Uterus (tissue), 2 donors: ENCODE results near the gene GSTM4.

Experiments
- CTCF ChIP-seq, 4 experiments: fragments of 200-600 bp in 2 of 4; fragments of 450-650 bp in 2 of 4; sonication (generic) in 2 of 4; IDR thresholded peaks; one replicate each; pipeline ENCODE4 v1.5.1; 2016 to 2019; ENCODE audit warnings: antibody characterized with exemption in 4 of 4, mild to moderate bottlenecking in 2 of 4, moderate library complexity in 1 of 4
- POLR2A ChIP-seq, 2 donors: fragments of 450-650 bp; IDR thresholded peaks; one replicate each; pipeline ENCODE4 v1.6.1; 2016; ENCODE audit warnings: antibody characterized with exemption in 2 of 2, mild to moderate bottlenecking in 1 of 2, moderate library complexity in 1 of 2

GRCh38 chr1:109624201-109625010 lies 31.5 kb upstream of the GSTM4 start:
- TF ChIP-seq CTCF (IDR thresholded peaks at IDR 0.05) (no peak), POLR2A (IDR thresholded peaks at IDR 0.05) (no peak)
